ENCODE data around the gene RAP2B.
"Not testable (repeated sequence)": the region's sequence is repeated elsewhere in the genome, so short reads cannot be mapped to it uniquely, and the experiment has no call there.

Gene RAP2B

GRCh38 chr3:153193786-153194476 lies 31.9 kb downstream of the RAP2B start:
- in situ Hi-C loops (cut with MboI; ENCODE audit: low sequenced_read_pairs); H3K36me3 ChIP-seq (replicated peaks); DNase-seq (ENCODE audit: low spot score in 2 of 2); H3K27me3 ChIP-seq (ENCODE audit: low read depth); H3K4me1 ChIP-seq; H3K4me3 ChIP-seq; H3K9me3 ChIP-seq: not testable (repeated sequence)

- H3K4me3 ChIP-seq = no peak overlapping the region
- in situ Hi-C loops (cut with MboI; ENCODE audit: low sequenced_read_pairs) = no loop called here
- H3K27me3 ChIP-seq (ENCODE audit: low read depth) = no peaks in the 10 kb centered on the region
- no peak for DNase-seq (ENCODE audit: low spot score in 2 of 2)
- H3K9me3 ChIP-seq = no peaks in the 10 kb centered on the region
- no peaks in the 10 kb centered on the region for H3K4me1 ChIP-seq
- no peaks in the 10 kb centered on the region for H3K36me3 ChIP-seq (replicated peaks)
Observed at GRCh38 chr3:153195349-153195879, 33.4 kb downstream of the RAP2B start.

DNA sequence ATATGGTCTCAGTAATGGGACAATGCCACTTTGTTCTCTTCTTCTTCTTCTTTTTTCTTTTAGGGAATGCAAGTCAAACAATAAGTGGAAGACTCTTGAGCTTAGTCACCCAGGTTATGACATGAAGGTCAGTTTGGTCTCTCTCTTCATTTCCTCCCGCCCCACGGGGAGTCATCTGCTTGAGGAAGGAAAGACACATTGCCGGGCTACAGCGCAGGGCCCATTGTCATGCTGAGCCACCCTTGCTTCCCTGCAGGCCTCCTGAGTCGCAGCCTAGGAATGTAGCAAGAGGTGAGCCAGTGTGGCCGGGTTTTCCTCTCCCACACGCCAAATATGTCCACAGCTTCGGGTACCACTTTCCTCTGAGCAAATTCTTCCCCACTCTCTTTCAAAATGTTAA lies 47.6 kb downstream of the RAP2B start:
- Histone ChIP-seq H3K27me3 (ENCODE audit: low read depth) (no peaks in the 10 kb centered on the region), H3K36me3 (replicated peaks) (no peaks in the 10 kb centered on the region), H3K4me1 (no peaks in the 10 kb centered on the region), H3K9me3 (no peaks in the 10 kb centered on the region), H3K4me3 (no peak overlapping the region)
- in situ Hi-C loops (cut with MboI; ENCODE audit: low sequenced_read_pairs) = no loop called here
- DNase-seq (ENCODE audit: low spot score in 2 of 2) = peak in 1 of 2 experiments; percentile 25

- no peak for DNase-seq (ENCODE audit: low spot score in 2 of 2)
- Histone ChIP-seq H3K4me3 (no peak overlapping the region), H3K4me1 (no peaks in the 10 kb centered on the region), H3K9me3 (no peaks in the 10 kb centered on the region), H3K27me3 (ENCODE audit: low read depth) (no peaks in the 10 kb centered on the region), H3K36me3 (replicated peaks) (no peaks in the 10 kb centered on the region)
- in situ Hi-C loops (cut with MboI; ENCODE audit: low sequenced_read_pairs) = no loop called here
Observed at GRCh38 chr3:153210146-153210545, 48.1 kb downstream of the RAP2B start.

GRCh38 chr3:153210660-153211059 lies 48.6 kb downstream of the RAP2B start:
- no peaks in the 10 kb centered on the region for H3K27me3 ChIP-seq (ENCODE audit: low read depth)
- DNase-seq (ENCODE audit: low spot score in 2 of 2) = no peak
- H3K9me3 ChIP-seq = no peaks in the 10 kb centered on the region
- no peaks in the 10 kb centered on the region for H3K36me3 ChIP-seq (replicated peaks)
- in situ Hi-C loops (cut with MboI; ENCODE audit: low sequenced_read_pairs) = no loop called here
- H3K4me1 ChIP-seq = no peaks in the 10 kb centered on the region
- no peak overlapping the region for H3K4me3 ChIP-seq

DNA sequence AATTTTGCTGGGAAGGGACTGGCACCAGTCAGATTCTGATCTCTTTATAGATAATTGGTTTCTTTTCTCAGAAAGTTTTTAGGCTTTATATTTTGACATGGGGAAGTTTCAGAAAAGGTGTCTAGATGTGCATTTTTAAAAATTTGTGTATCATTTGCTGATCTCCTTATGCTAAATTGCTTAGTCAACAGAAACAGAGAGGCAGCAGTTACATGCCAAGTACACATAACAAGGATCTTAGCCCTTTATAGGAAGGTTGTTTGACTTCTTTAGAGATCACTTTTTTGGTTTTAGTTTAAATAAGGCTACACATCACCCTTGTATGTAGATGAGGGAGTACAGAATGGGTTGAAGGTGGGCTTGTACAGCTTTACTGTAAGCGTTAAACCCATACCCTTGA lies 53.5 kb downstream of the RAP2B start:
- in situ Hi-C loops (cut with MboI; ENCODE audit: low sequenced_read_pairs) = no loop called here
- H3K4me3 ChIP-seq = no peak overlapping the region
- no peaks in the 10 kb centered on the region for H3K9me3 ChIP-seq
- H3K4me1 ChIP-seq = no peaks in the 10 kb centered on the region
- no peak for DNase-seq (ENCODE audit: low spot score in 2 of 2)
- H3K36me3 ChIP-seq (replicated peaks) = no peaks in the 10 kb centered on the region
- H3K27me3 ChIP-seq (ENCODE audit: low read depth) = no peaks in the 10 kb centered on the region

- H3K9me3 ChIP-seq = no peaks in the 10 kb centered on the region
- no peak for DNase-seq (ENCODE audit: low spot score in 2 of 2)
- H3K36me3 ChIP-seq (replicated peaks) = no peaks in the 10 kb centered on the region
- in situ Hi-C loops (cut with MboI; ENCODE audit: low sequenced_read_pairs) = no loop called here
- no peak overlapping the region for H3K4me3 ChIP-seq
- H3K27me3 ChIP-seq (ENCODE audit: low read depth) = no peaks in the 10 kb centered on the region
- H3K4me1 ChIP-seq = no peaks in the 10 kb centered on the region
Observed at GRCh38 chr3:153215966-153216365, 53.9 kb downstream of the RAP2B start.

- Histone ChIP-seq H3K27me3 (ENCODE audit: low read depth) (no peaks in the 10 kb centered on the region), H3K4me1 (no peaks in the 10 kb centered on the region), H3K4me3 (no peak overlapping the region), H3K9me3 (no peaks in the 10 kb centered on the region), H3K36me3 (replicated peaks) (no peaks in the 10 kb centered on the region)
- no peak for DNase-seq (ENCODE audit: low spot score in 2 of 2)
- in situ Hi-C loops (cut with MboI; ENCODE audit: low sequenced_read_pairs) = no loop called here
Observed at GRCh38 chr3:153216928-153217327, 54.9 kb downstream of the RAP2B start.

DNA sequence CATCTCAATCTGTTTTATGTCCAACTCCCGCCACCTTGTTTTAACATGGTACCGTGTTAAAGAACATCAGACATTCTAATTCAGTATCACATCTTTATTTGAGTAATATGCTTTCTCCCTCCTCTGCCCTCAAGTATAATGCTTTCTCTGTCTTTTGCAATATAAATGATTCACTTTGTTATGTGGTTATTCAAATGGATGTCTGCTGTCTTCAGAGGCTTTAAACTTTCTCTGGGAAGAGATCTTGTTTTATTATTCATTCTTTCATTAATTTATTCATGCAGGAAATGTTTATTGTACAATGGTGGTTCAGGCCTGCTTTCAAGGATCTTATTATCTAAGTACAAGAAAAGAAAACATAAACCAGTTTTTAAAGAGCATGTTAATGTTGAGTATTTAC lies 57.1 kb downstream of the RAP2B start:
- DNase-seq (ENCODE audit: low spot score in 2 of 2) = no peak
- Histone ChIP-seq H3K9me3 (no peaks in the 10 kb centered on the region), H3K27me3 (ENCODE audit: low read depth) (no peaks in the 10 kb centered on the region), H3K4me1 (no peaks in the 10 kb centered on the region), H3K4me3 (no peak overlapping the region), H3K36me3 (replicated peaks) (no peaks in the 10 kb centered on the region)
- in situ Hi-C loops (cut with MboI; ENCODE audit: low sequenced_read_pairs) = no loop called here

Measured in HAP-1 (cell line).